Stomach (tissue), 9 donors: ENCODE measurements around the gene SAFB. TPM values are rescaled to one million over a fixed set of nuclear protein-coding genes. Genes with fewer than 3 reads are reported as not detected.

Experiments used
- DNase-seq, 2 donors: peaks; one replicate each; pipeline versions ENCODE4 v3.0.0 to v3.0.0-alpha.2; 2013 to 2019
- H3K27ac ChIP-seq, 5 donors: fragments of 200-600 bp in 4 of 5; sonication (generic) in 4 of 5; one replicate each; pipeline ENCODE4 v1.5.1; 2013 to 2019; ENCODE audit warnings: mild to moderate bottlenecking in 1 of 5, moderate library complexity in 1 of 5
- H3K27me3 ChIP-seq, 3 donors: fragments of 200-600 bp; sonication (generic); one replicate each; pipeline ENCODE4 v1.5.1; 2017 to 2019; ENCODE audit warnings: mixed run types in 1 of 3
- H3K36me3 ChIP-seq, 4 donors: fragments of 200-600 bp; sonication (generic); 1 replicate in 3 of 4; 2 replicates in 1 of 4; pipeline ENCODE4 v1.5.1; 2016 to 2019
- H3K4me1 ChIP-seq, 4 donors: fragments of 200-600 bp; sonication (generic); one replicate each; pipeline ENCODE4 v1.5.1; 2016 to 2019
- H3K4me3 ChIP-seq, 4 donors: fragments of 200-600 bp; sonication (generic) in 3 of 4; one replicate each; pipeline ENCODE4 v1.5.1; 2016 to 2019; ENCODE audit warnings: mild to moderate bottlenecking in 1 of 4
- H3K9me3 ChIP-seq, 4 donors: fragments of 200-600 bp; sonication (generic); one replicate each; pipeline ENCODE4 v1.5.1; 2016 to 2019
- CTCF ChIP-seq, 7 experiments: fragments of 450-650 bp in 4 of 7; fragments of 200-600 bp in 3 of 7; sonication (generic) in 3 of 7; IDR thresholded peaks; one replicate each; pipeline ENCODE4 v1.5.1; 2016 to 2019; ENCODE audit warnings: antibody characterized with exemption in 7 of 7, control low read depth in 2 of 7, mild to moderate bottlenecking in 1 of 7
- EP300 ChIP-seq: sonication (generic); formaldehyde crosslinking; IDR thresholded peaks from one replicate; pipeline ENCODE4 v1.6.1; 2017; ENCODE audit warnings: antibody characterized with exemption
- POLR2A ChIP-seq, 4 donors: fragments of 450-650 bp; IDR thresholded peaks; one replicate each; pipeline ENCODE4 v1.6.1; 2016; ENCODE audit warnings: antibody characterized with exemption in 4 of 4, control low read depth in 2 of 4, mild to moderate bottlenecking in 1 of 4, moderate library complexity in 1 of 4
- POLR2AphosphoS5 ChIP-seq, 3 donors: sonication (generic); formaldehyde crosslinking; IDR thresholded peaks; one replicate each; pipeline ENCODE4 v1.6.1; 2016; ENCODE audit warnings: antibody characterized with exemption in 3 of 3
- WGBS, 5 donors: extraction: QIAGEN DNeasy Blood & Tissue Kit in 3 of 5; methylation state at CpG; one replicate each; pipeline versions ENCODE4 v1.1.5 to v1.1.7; 2013 to 2018; 5-methylcytosine and 5-hydroxymethylcytosine counted together
- intact Hi-C: fragments of 100-400 bp; cut with DNase I; formaldehyde crosslinking; loops from one replicate; pipeline ENCODE4 v1.15.1; 2023; ENCODE audit warnings: low total_unique reads
- polyA plus RNA-seq, 3 donors: library from polyadenylated mRNA; stranded (reverse); fragments of 200-250 nt; gene quantifications; one replicate each; pipeline ENCODE4 v1.2.3, GENCODE V29; 2013
- total RNA-seq, 5 donors: library from RNA; depleted of rRNA; stranded (reverse); fragments of >200 nt; gene quantifications; one replicate each; pipeline versions ENCODE4 v1.1.0 to v1.2.3, GENCODE V29; 2014 to 2016
- donor health status: healthy with polysubstance abuse.
- donor health status: Bipolar disorder and iron deficiency.
- donor health status: healthy.

Gene SAFB
- total and polyA plus RNA-seq, 8 donors, result 33.1 to 636 (median 70.7) TPM

GRCh38 chr19:5628461-5628860 lies 5.6 kb downstream of the SAFB start:
- no peak overlapping the region for H3K4me3 ChIP-seq
- H3K4me1 ChIP-seq, result peaks cover 75 to 96% (median 86%) of the 10 kb centered on the region in 4 donors
- WGBS, 5 donors, result 58 to 92% (median 74%) methylated on average over 1 of the region's 1 CpG
- H3K36me3 ChIP-seq, result peaks cover 29 to 65% (median 53%) of the 10 kb centered on the region in 4 donors
- DNase-seq, result no peak
- no peak for TF ChIP-seq POLR2A (IDR thresholded peaks at IDR 0.05)
- no peak for TF ChIP-seq EP300
- TF ChIP-seq POLR2AphosphoS5 (IDR thresholded peaks at IDR 0.05), result no peak
- TF ChIP-seq CTCF (IDR thresholded peaks at IDR 0.05), result no peak
- H3K27me3 ChIP-seq, result no peaks in the 10 kb centered on the region
- intact Hi-C loops, result no loop called here
- H3K9me3 ChIP-seq, result no peaks in the 10 kb centered on the region
- H3K27ac ChIP-seq, result peak overlapping the region in 3 of 5 donors; percentile 34 to 39 (median 38)

GRCh38 chr19:5628919-5629481 lies 6.1 kb downstream of the SAFB start:
- H3K27ac ChIP-seq, result peak overlapping the region in 3 of 5 donors; percentile 25 to 39 (median 38)
- H3K27me3 ChIP-seq, result no peaks in the 10 kb centered on the region
- no peak overlapping the region for H3K4me3 ChIP-seq
- TF ChIP-seq EP300, result no peak
- no peak for TF ChIP-seq POLR2AphosphoS5 (IDR thresholded peaks at IDR 0.05)
- no peak for TF ChIP-seq POLR2A (IDR thresholded peaks at IDR 0.05)
- TF ChIP-seq CTCF (IDR thresholded peaks at IDR 0.05), result no peak
- H3K4me1 ChIP-seq, result peaks cover 75 to 99% (median 89%) of the 10 kb centered on the region in 4 donors
- DNase-seq, result no peak
- intact Hi-C loops, result no loop called here
- WGBS, 5 donors, result 68 to 83% (median 78%) methylated on average over 9 of the region's 9 CpGs
- no peaks in the 10 kb centered on the region for H3K9me3 ChIP-seq
- H3K36me3 ChIP-seq, result peaks cover 29 to 65% (median 53%) of the 10 kb centered on the region in 4 donors

GRCh38 chr19:5631567-5632240 lies 8.8 kb downstream of the SAFB start:
- Histone ChIP-seq H3K4me1 (peaks cover 54 to 98% (median 79%) of the 10 kb centered on the region in 4 donors), H3K27ac (peak overlapping the region in 2 of 5 donors; percentile 25 to 38), H3K36me3 (peaks cover 23 to 47% (median 41%) of the 10 kb centered on the region in 4 donors), H3K4me3 (no peak overlapping the region), H3K9me3 (no peaks in the 10 kb centered on the region), H3K27me3 (no peaks in the 10 kb centered on the region)
- intact Hi-C loops, result no loop called here
- TF ChIP-seq EP300 (no peak), CTCF (IDR thresholded peaks at IDR 0.05) (no peak), POLR2AphosphoS5 (IDR thresholded peaks at IDR 0.05) (no peak), POLR2A (IDR thresholded peaks at IDR 0.05) (no peak)
- 62 to 81% (median 78%) methylated on average over 9 of the region's 9 CpGs for WGBS, 5 donors
- no peak for DNase-seq

- intact Hi-C loops, result no loop called here
- H3K27ac ChIP-seq, result peak overlapping the region in 1 of 5 donors; percentile 38
- WGBS, 5 donors, result 67 to 83% (median 78%) methylated on average over 4 of the region's 4 CpGs
- TF ChIP-seq CTCF (IDR thresholded peaks at IDR 0.05) (no peak), POLR2A (IDR thresholded peaks at IDR 0.05) (no peak), POLR2AphosphoS5 (IDR thresholded peaks at IDR 0.05) (no peak), EP300 (no peak)
- no peaks in the 10 kb centered on the region for H3K9me3 ChIP-seq
- peaks cover 50 to 98% (median 75%) of the 10 kb centered on the region in 4 donors for H3K4me1 ChIP-seq
- no peak overlapping the region for H3K4me3 ChIP-seq
- no peaks in the 10 kb centered on the region for H3K27me3 ChIP-seq
- no peak for DNase-seq
- peaks cover 18 to 42% (median 38%) of the 10 kb centered on the region in 4 donors for H3K36me3 ChIP-seq
Observed at GRCh38 chr19:5632241-5632612, 9.3 kb downstream of the SAFB start.
